Right forelimb (tissue), 1 donor: ENCODE results near the gene DCUN1D2.
"Not testable (repeated sequence)": the region's sequence is repeated elsewhere in the genome, so short reads cannot be mapped to it uniquely, and the experiment has no call there.

Source experiments
- DNase-seq: peaks from one replicate; pipeline ENCODE4 v3.0.0-alpha.2; 2018

The DCUN1D2 gene

GRCh38 chr13:113443991-113444390 is 46.5 kb downstream of the DCUN1D2 start:
- DNase-seq, result no peak

GRCh38 chr13:113442985-113443362 is 47.5 kb downstream of the DCUN1D2 start:
- no peak for DNase-seq

DNA sequence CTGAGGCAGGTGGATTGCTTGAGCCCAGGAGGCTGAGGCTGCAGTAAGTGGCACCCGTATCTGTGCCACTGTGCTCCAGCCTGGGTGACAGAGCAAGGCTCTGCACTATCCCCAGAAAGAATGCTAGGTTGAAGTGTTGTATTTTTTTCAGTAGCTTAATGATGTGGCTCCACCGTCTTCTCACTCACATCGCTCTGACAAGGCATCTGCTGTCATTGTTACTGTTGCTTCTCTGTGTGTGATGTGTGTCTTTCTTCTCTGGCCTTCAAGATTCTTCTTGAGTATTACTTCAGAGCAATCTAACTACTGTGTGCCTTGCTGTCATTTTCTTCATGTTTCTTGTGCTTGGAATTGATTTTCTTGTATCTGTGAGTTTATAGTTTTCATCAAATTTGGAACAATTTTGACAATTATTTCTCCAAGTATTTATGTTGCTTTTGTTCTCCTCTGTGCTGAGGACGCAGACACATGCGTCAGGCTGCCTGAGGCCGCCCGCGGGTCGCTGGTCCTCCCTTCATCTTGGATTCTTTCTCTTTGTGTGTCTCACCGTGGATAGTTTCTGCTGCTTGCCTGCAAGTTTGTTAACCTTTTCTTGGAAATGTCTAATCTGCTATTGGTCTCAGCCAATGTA is 48.0 kb downstream of the DCUN1D2 start:
- no peak for DNase-seq

DNA sequence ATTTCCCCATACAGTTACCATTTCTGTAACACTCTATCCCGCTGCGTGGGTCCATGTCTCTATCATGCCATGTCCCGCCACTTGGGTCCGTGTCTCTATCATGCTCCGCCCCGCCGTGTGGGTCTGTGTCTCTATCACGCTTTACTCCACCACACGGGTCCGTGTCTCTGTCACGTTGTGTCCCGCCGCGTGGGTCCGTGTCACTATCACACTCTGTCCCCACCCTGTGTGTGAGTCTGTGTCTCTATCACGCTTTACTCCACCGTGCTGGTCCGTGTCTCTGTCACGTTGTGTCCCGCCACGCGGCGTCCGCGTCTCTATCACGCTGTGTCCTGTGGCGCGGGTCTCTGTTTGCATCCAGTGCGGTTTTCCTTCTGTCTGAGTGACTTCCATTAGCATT is 48.9 kb downstream of the DCUN1D2 start:
- DNase-seq, result no peak

GRCh38 chr13:113437408-113438010 is 53.0 kb downstream of the DCUN1D2 start:
- DNase-seq, result no peak

DNA sequence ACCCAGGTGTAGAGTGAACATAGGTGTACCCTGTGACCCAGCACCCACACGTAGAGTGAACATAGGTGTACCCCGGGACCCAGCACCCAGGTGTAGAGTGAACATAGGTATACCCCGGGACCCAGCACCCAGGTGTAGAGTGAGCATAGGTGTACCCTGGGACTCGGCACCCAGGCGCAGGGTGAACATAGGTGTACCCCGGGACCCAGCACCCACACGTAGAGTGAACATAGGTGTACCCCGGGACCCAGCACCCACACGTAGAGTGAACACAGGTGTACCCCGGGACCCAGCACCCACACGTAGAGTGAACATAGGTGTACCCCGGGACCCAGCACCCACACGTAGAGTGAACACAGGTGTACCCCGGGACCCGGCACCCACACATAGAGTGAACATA is 53.6 kb downstream of the DCUN1D2 start:
- DNase-seq, result not testable (repeated sequence)

GRCh38 chr13:113435907-113436306 is 54.6 kb downstream of the DCUN1D2 start:
- DNase-seq, result not testable (repeated sequence)

- DNase-seq, result no peak
Measured at GRCh38 chr13:113433391-113433916, 57.1 kb downstream of the DCUN1D2 start.

DNA sequence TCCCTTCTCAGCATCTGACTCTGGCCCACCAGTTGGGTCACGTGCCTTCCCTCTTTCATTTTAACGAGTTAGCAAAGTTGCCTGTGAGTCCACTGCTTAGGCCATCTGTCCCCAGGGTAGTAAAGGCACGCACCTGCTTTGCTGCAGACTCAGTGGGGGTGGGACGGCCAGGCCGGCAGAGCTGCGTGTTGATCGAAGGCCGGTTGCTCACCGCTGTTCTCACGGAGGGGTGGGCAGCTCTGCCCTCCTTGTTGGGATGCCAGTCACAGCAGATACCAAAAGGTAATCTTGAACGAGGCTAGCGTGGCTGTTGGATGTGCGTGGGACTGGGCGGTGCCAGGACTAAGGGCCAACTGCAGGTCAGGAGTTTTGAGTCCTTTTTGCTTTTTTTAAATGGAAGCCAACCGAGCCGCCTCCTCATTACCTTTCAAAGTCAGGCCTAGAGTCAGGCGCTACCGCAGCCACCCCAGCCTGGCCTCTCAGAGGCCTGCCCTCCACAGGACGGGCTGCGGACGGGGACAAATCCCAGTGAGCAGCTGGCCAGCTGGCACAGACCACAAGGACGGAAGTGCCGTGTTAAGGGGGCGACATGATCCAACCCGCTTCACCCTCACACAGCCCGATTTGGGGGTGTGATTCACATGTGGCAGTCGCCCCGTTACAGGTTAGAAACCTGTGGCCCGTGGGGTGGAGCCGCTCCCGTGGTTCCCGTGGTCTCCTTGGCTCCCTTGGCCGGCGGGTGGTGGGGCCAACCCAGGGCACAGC is 57.8 kb downstream of the DCUN1D2 start:
- no peak for DNase-seq

DNA sequence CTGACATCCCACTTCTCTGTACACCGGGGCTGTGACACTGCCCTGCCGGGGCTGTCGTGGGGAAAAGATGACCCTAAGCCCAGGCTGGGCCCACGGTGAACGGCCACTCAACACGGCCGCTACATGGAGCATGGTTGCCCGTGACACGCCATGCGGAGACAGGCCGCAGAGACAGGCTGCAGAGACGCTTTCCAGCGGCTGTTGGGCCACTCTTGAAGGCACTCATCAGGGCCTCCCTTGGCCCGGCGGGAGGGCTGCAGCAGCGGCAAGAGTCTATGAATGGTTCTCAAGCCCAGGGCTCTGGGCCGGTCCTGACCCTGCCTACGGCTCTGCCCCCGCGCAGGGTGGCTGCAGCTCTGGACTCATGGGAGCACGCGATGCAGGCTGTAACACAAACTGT is 59.3 kb downstream of the DCUN1D2 start:
- DNase-seq, result no peak

- no peak for DNase-seq
Measured at GRCh38 chr13:113430378-113431110, 60.0 kb downstream of the DCUN1D2 start.

DNA sequence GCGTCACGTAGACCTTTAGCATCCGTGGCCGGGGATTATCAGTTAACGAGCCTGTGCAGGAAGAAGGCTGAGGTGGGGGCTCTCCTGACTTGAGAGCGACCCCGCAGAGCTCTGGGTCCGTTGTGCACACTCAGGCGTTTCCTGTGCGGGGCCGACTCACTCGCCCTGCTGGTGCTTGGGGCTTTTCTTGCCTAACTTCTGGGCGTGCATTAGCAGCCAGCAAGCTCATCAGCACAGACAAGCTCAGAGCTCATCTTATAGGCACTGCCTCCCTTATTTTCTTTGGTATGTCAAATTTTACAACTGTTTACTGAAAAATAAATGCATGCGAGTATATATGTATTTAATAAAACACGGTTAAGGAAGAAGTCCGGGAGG is 60.9 kb downstream of the DCUN1D2 start:
- no peak for DNase-seq

DNA sequence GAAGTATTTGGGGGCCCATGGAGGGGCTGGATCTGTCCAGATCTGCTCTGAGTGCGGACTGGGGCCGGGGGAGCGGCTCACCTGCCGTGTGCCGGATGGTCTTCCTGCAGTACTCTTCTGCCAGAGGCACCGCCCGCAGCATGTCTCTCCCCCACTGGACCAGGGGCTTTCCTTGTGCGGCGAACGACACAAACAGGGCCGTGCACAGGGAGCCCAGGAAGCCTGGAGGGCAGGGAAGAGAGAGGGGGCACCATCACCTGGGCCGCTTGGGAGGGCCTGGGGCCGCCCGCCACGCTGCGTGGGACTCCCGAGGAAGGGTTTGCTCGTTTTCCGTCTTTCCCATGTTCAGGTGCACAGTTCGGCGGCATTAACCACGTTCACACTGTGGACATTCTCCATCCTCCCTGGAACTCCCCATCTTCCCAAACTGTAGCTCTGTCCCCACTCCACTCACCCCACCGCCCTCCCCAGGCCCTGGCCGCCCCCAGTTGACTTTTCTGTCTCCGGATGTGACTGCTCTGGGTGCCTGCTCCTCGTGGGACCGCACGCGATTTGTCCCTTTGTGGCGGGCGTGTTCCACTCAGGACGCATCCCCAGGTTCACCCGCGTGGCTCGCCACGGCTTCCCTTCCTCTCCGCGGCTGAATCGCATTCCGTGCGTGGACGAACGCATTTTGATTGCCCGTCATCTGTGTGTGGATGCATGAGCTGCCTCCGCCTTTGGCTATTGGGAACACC is 61.5 kb downstream of the DCUN1D2 start:
- DNase-seq, result no peak

- DNase-seq, result no peak
Measured at GRCh38 chr13:113428469-113428865, 62.0 kb downstream of the DCUN1D2 start.

GRCh38 chr13:113427562-113428468 is 62.7 kb downstream of the DCUN1D2 start:
- no peak for DNase-seq

GRCh38 chr13:113426591-113426986 is 63.9 kb downstream of the DCUN1D2 start:
- DNase-seq, result no peak

DNA sequence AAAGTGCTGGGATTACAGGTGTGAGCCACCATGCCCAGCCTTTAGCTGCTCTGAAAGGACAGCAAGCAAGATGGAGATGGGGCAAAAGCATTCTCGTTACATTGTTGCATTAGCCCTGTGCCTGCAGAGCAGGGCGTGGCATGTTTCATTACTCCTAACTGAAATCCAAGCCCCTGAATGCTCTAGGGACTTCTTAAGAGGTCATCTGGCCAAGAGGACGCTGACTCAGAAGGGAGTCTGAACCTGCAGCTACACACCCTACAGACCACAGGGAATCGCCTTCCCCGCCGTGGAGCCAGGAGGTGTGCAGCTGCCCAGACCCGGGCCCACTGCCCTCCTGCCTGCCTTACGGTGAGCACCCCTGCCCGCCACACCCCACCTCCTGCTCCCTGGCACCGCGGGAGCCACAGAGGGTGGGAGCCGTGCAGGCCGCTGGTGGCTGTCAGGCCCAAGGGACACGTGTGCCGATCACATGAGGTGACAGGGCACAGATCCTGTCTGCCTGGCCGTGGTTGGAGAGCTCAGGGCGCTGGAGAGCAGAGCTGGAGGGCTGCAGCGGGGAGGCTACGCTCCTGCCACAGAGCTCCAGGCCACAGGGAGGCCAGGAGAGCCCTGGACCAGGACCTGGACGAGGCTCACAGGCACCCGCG is 64.4 kb downstream of the DCUN1D2 start:
- no peak for DNase-seq

- no peak for DNase-seq
Measured at GRCh38 chr13:113423520-113424163, 66.9 kb downstream of the DCUN1D2 start.

DNA sequence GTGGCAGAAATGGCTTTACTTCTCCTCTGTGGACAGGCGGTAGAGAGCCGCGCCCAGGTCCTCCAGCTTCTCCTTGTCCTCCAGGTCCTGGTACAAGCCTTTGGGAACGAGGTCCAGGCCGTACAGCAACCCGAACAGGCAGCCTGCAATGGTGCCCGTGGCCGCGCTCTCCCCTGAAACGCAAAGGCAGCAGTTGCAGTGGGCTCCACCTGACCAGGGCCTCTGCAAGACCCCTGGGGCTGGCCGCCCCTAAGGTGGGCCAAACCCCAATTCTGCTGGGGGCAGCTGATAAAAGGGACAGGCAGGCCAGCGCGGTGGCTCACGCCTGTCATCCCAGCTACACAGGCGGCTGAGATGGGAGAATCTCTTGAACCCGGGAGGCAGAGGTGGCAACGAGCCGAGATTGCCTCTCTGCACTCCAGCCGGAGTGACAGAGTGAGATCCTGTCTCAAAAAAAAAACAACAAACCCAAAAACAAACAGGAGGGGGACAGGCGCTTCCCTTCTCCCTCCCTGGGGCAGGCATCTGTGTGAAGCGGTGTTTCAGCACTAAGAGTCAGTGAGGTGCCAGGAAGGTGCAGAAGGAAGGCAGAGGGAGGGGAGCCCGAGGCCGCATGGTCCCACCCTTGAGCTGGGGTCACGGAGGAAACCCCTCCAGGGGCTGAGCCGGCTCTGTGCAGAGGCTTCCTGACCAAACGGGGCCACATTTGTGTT is 67.5 kb downstream of the DCUN1D2 start:
- no peak for DNase-seq
